CD14-positive monocyte (primary cell): ENCODE measurements around the gene CDH4. TPM values are rescaled to one million over a fixed set of nuclear protein-coding genes. Genes with fewer than 3 reads are reported as not detected.

Experiments used
- DNase-seq, 3 donors: peaks; one replicate each; pipeline ENCODE4 v3.0.0-alpha.2; 2011 to 2022
- H2AFZ ChIP-seq: 2 replicates; pipeline ENCODE4 v1.6.0; 2012; ENCODE audit warnings: mild to moderate bottlenecking, low read depth, low read length, inconsistent platforms; ENCODE audit not compliant: insufficient read depth, poor library complexity, severe bottlenecking
- H3K27ac ChIP-seq, 2 donors: 1 replicate in 1 of 2; 2 replicates in 1 of 2; pipeline ENCODE4 v1.5.1; 2012 to 2013; ENCODE audit warnings: low read length in 2 of 2, control low read depth in 1 of 2, inconsistent platforms in 1 of 2, low read depth in 1 of 2, mild to moderate bottlenecking in 1 of 2
- H3K27me3 ChIP-seq, 2 donors: one replicate each; pipeline versions ENCODE4 v1.6.0 to v1.6.1; 2011 to 2013; ENCODE audit warnings: low read length in 2 of 2; ENCODE audit not compliant: control insufficient read depth in 2 of 2, insufficient read depth in 2 of 2
- H3K36me3 ChIP-seq, 2 donors: replicated peaks in 1 of 2; 1 replicate in 1 of 2; 2 replicates in 1 of 2; pipeline versions ENCODE4 v1.5.1 to v1.6.1; 2012 to 2013; ENCODE audit warnings: low read length in 2 of 2, control low read depth in 1 of 2, inconsistent platforms in 1 of 2, mild to moderate bottlenecking in 1 of 2; ENCODE audit not compliant: insufficient read depth in 2 of 2, control insufficient read depth in 1 of 2
- H3K4me1 ChIP-seq, 2 donors: 1 replicate in 1 of 2; 2 replicates in 1 of 2; pipeline versions ENCODE4 v1.5.1 to v1.6.1; 2012 to 2013; ENCODE audit warnings: low read length in 2 of 2, control low read depth in 1 of 2, inconsistent platforms in 1 of 2, mild to moderate bottlenecking in 1 of 2, moderate library complexity in 1 of 2; ENCODE audit not compliant: insufficient read depth in 2 of 2, control insufficient read depth in 1 of 2
- H3K4me2 ChIP-seq: replicated peaks from 2 replicates; pipeline ENCODE3; 2012; ENCODE audit warnings: low read length, moderate library complexity, mild to moderate bottlenecking; ENCODE audit not compliant: poor library complexity, severe bottlenecking; ENCODE audit errors: extremely low read depth
- H3K4me3 ChIP-seq, 3 experiments: fragments of 200-600 bp in 1 of 3; sonication (generic) in 1 of 3; replicated peaks in 1 of 3; 1 replicate in 2 of 3; 2 replicates in 1 of 3; pipeline ENCODE4 v1.5.1; 2011 to 2013; ENCODE audit warnings: low read length in 3 of 3, mild to moderate bottlenecking in 3 of 3, control low read depth in 2 of 3, low read depth in 2 of 3, inconsistent platforms in 1 of 3, moderate library complexity in 1 of 3
- H3K79me2 ChIP-seq: 2 replicates; pipeline ENCODE4 v1.6.0; 2012; ENCODE audit warnings: mild to moderate bottlenecking, control low read depth, inconsistent platforms, low read length, moderate library complexity; ENCODE audit not compliant: insufficient read depth
- H3K9ac ChIP-seq: 2 replicates; pipeline ENCODE4 v1.6.0; 2017; ENCODE audit warnings: low read length, mild to moderate bottlenecking; ENCODE audit not compliant: insufficient read depth, poor library complexity, severe bottlenecking
- H3K9me3 ChIP-seq, 2 donors: replicated peaks in 1 of 2; 1 replicate in 1 of 2; 2 replicates in 1 of 2; pipeline versions ENCODE4 v1.5.1 to v1.6.1; 2012 to 2013; ENCODE audit warnings: low read length in 2 of 2, control low read depth in 1 of 2; ENCODE audit not compliant: control insufficient read depth in 1 of 2, insufficient read depth in 1 of 2
- H4K20me1 ChIP-seq: 2 replicates; pipeline ENCODE4 v1.6.0; 2012; ENCODE audit warnings: mild to moderate bottlenecking, low read length, control low read depth, moderate library complexity; ENCODE audit not compliant: insufficient read depth
- H3K27ac Mint-ChIP-seq, 7 donors: one replicate each; pipeline ENCODE4 v1.8.0; 2020; ENCODE audit warnings: mild to moderate bottlenecking in 7 of 7, mixed read lengths in 7 of 7, moderate library complexity in 6 of 7, inconsistent platforms in 2 of 7
- H3K27me3 Mint-ChIP-seq, 3 donors: one replicate each; pipeline ENCODE4 v1.8.0; 2021 to 2022; ENCODE audit warnings: low read depth in 3 of 3, mild to moderate bottlenecking in 3 of 3, mixed read lengths in 3 of 3, moderate library complexity in 3 of 3, inconsistent platforms in 1 of 3
- H3K36me3 Mint-ChIP-seq, 2 donors: one replicate each; pipeline ENCODE4 v1.8.0; 2020; ENCODE audit warnings: mixed read lengths in 2 of 2, inconsistent platforms in 1 of 2, mild to moderate bottlenecking in 1 of 2
- H3K4me1 Mint-ChIP-seq: one replicate; pipeline ENCODE4 v1.8.0; 2020; ENCODE audit warnings: mild to moderate bottlenecking, mixed read lengths
- H3K4me3 Mint-ChIP-seq, 2 donors: one replicate each; pipeline ENCODE4 v1.8.0; 2020; ENCODE audit warnings: mild to moderate bottlenecking in 2 of 2, mixed read lengths in 2 of 2, moderate library complexity in 1 of 2
- H3K9me3 Mint-ChIP-seq, 7 donors: one replicate each; pipeline ENCODE4 v1.8.0; 2020 to 2022; ENCODE audit warnings: mixed read lengths in 7 of 7, mild to moderate bottlenecking in 6 of 7, moderate library complexity in 6 of 7, inconsistent platforms in 2 of 7
- CTCF ChIP-seq: fragments of 200-600 bp; IDR thresholded peaks from one replicate; pipeline ENCODE4 v1.8.0; 2022; ENCODE audit warnings: antibody characterized with exemption, mild to moderate bottlenecking
- WGBS: methylation state at CpG from one replicate; pipeline ENCODE4 v1.1.5; 2013; ENCODE audit warnings: missing lambda C conversion rate; ENCODE audit not compliant: insufficient coverage; 5-methylcytosine and 5-hydroxymethylcytosine counted together
- intact Hi-C, 2 donors: fragments of 100-400 bp; cut with micrococcal nuclease; formaldehyde crosslinking; loops; one replicate each; pipeline versions ENCODE4 v1.15.0 to v1.15.1; 2023
- polyA plus RNA-seq, 3 donors: library from polyadenylated mRNA; depleted of rRNA in 1 of 3; unstranded in 2 of 3; stranded (reverse) in 1 of 3; fragments of 300-500 nt in 2 of 3; fragments of >200 nt in 1 of 3; fragmentation: Illumina TruSeq in 2 of 3; gene quantifications; 1 replicate in 2 of 3; 2 replicates in 1 of 3; pipeline ENCODE4 v1.2.3, GENCODE V29; 2012 to 2021

Gene CDH4
- polyA plus RNA-seq, 3 donors, result not detected

GRCh38 chr20:61397146-61397545, 145.1 kb downstream of the CDH4 start:
- H3K4me1 Mint-ChIP-seq, result no peaks in the 10 kb centered on the region
- H3K27me3 ChIP-seq, result no peaks in the 10 kb centered on the region
- H3K4me3 Mint-ChIP-seq, result no peak overlapping the region

GRCh38 chr20:61397790-61398189, 145.7 kb downstream of the CDH4 start:
- Histone ChIP-seq H3K79me2 (no peaks in the 10 kb centered on the region), H3K4me2 (no peak overlapping the region), H2AFZ (no peak overlapping the region), H3K27ac (no peak overlapping the region), H3K4me1 (no peaks in the 10 kb centered on the region), H3K9me3 (peaks cover 28 to 84% of the 10 kb centered on the region in 2 donors), H3K36me3 (no peaks in the 10 kb centered on the region), H3K4me3 (no peak overlapping the region), H3K27me3 (no peaks in the 10 kb centered on the region), H3K9ac (no peak overlapping the region), H4K20me1 (no peaks in the 10 kb centered on the region)
- 98% methylated on average over 12 of the region's 12 CpGs for WGBS
- no peak for TF ChIP-seq CTCF
- Mint-ChIP-seq H3K36me3 (no peaks in the 10 kb centered on the region), H3K27ac (no peak overlapping the region), H3K9me3 (peaks cover 5 to 62% (median 53%) of the 10 kb centered on the region in 7 donors), H3K4me3 (no peak overlapping the region), H3K27me3 (no peaks in the 10 kb centered on the region), H3K4me1 (no peaks in the 10 kb centered on the region)
- intact Hi-C loops, result no loop called here
- DNase-seq, result no peak

More at GRCh38 chr20:61397146-61397545, 145.1 kb downstream of the CDH4 start:
- Mint-ChIP-seq H3K36me3 (no peaks in the 10 kb centered on the region), H3K27me3 (no peaks in the 10 kb centered on the region), H3K27ac (no peak overlapping the region), H3K9me3 (peaks cover 5 to 68% (median 56%) of the 10 kb centered on the region in 7 donors)
- Histone ChIP-seq H3K4me2 (no peak overlapping the region), H3K79me2 (no peaks in the 10 kb centered on the region), H2AFZ (no peak overlapping the region), H3K36me3 (no peaks in the 10 kb centered on the region), H3K4me1 (no peaks in the 10 kb centered on the region), H4K20me1 (no peaks in the 10 kb centered on the region), H3K4me3 (no peak overlapping the region), H3K9ac (no peak overlapping the region), H3K9me3 (peaks cover 24 to 84% of the 10 kb centered on the region in 2 donors), H3K27ac (no peak overlapping the region)
- no peak for TF ChIP-seq CTCF
- WGBS, result 91% methylated on average over 11 of the region's 13 CpGs
- intact Hi-C loops, result no loop called here
- DNase-seq, result no peak
